ENCODE data around the gene FBN1.

FBN1 gene

GRCh38 chr15:48645558-48646330, at the start of gene FBN1:
FBN1 (minus strand) TSS chr15:48645709; CDS start chr15:48644769, 940 bp downstream.
- DNase-seq = no peak

- DNase-seq = no peak
Observed at GRCh38 chr15:48693484-48693883, 48.0 kb upstream of the FBN1 start.

- DNase-seq = no peak
Observed at GRCh38 chr15:48688493-48688892, 43.0 kb upstream of the FBN1 start.

GRCh38 chr15:48683991-48684765, 38.7 kb upstream of the FBN1 start:
- DNase-seq = no peak

- no peak for DNase-seq
Observed at GRCh38 chr15:48682942-48683651, 37.6 kb upstream of the FBN1 start.

GRCh38 chr15:48681353-48681752, 35.8 kb upstream of the FBN1 start:
- DNase-seq = no peak

GRCh38 chr15:48680841-48681240, 35.3 kb upstream of the FBN1 start:
- no peak for DNase-seq

- no peak for DNase-seq
Observed at GRCh38 chr15:48679952-48680351, 34.4 kb upstream of the FBN1 start.

- DNase-seq = no peak
Observed at GRCh38 chr15:48678851-48679250, 33.3 kb upstream of the FBN1 start.

- no peak for DNase-seq
Observed at GRCh38 chr15:48677821-48678220, 32.3 kb upstream of the FBN1 start.

- no peak for DNase-seq
Observed at GRCh38 chr15:48675436-48675835, 29.9 kb upstream of the FBN1 start.

- no peak for DNase-seq
Observed at GRCh38 chr15:48674876-48675275, 29.4 kb upstream of the FBN1 start.

GRCh38 chr15:48672206-48672605, 26.7 kb upstream of the FBN1 start:
- no peak for DNase-seq

- no peak for DNase-seq
Observed at GRCh38 chr15:48671103-48672022, 25.9 kb upstream of the FBN1 start.

GRCh38 chr15:48667701-48668100, 22.2 kb upstream of the FBN1 start:
- no peak for DNase-seq

- no peak for DNase-seq
Observed at GRCh38 chr15:48664436-48664835, 18.9 kb upstream of the FBN1 start.

GRCh38 chr15:48657950-48658591, 12.6 kb upstream of the FBN1 start:
- DNase-seq = no peak

GRCh38 chr15:48654801-48655200, 9.3 kb upstream of the FBN1 start:
- no peak for DNase-seq

GRCh38 chr15:48653913-48654670, 8.6 kb upstream of the FBN1 start:
- DNase-seq = no peak

GRCh38 chr15:48653216-48653615, 7.7 kb upstream of the FBN1 start:
- no peak for DNase-seq

- no peak for DNase-seq
Observed at GRCh38 chr15:48652510-48653076, 7.1 kb upstream of the FBN1 start.
